MM.1S (cell line): ENCODE results near the gene PCDHGA4.

Experiments
- DNase-seq: peaks from one replicate; pipeline ENCODE4 v3.0.0-alpha.2; 2015
- H2AFZ ChIP-seq: fragments of 300-600 bp; sonication (generic); 2 replicates; pipeline ENCODE4 v1.6.0; 2016; ENCODE audit warnings: antibody characterized with exemption, low read length
- H3F3A ChIP-seq: fragments of 300-600 bp; sonication (generic); 2 replicates; pipeline ENCODE4 v1.6.1; 2016; ENCODE audit warnings: mild to moderate bottlenecking, antibody characterized with exemption, low read length, moderate library complexity, mixed read lengths; ENCODE audit not compliant: insufficient read depth
- H3K27ac ChIP-seq: fragments of 300-600 bp; sonication (generic); 2 replicates; pipeline ENCODE4 v1.5.1; 2016; ENCODE audit warnings: mild to moderate bottlenecking, low read length
- H3K27me3 ChIP-seq: fragments of 300-600 bp; sonication (generic); replicated peaks from 2 replicates; pipeline ENCODE4 v1.6.0; 2016; ENCODE audit warnings: low read length; ENCODE audit not compliant: insufficient read depth
- H3K36me3 ChIP-seq: fragments of 300-600 bp; sonication (generic); replicated peaks from 2 replicates; pipeline ENCODE4 v1.6.1; 2016; ENCODE audit warnings: mild to moderate bottlenecking, low read length, mixed read lengths; ENCODE audit not compliant: insufficient read depth
- H3K4me1 ChIP-seq: fragments of 300-600 bp; sonication (generic); 2 replicates; pipeline ENCODE4 v1.6.1; 2016; ENCODE audit warnings: low read length, mixed read lengths
- H3K4me2 ChIP-seq: fragments of 300-600 bp; sonication (generic); 2 replicates; pipeline ENCODE4 v1.6.0; 2016; ENCODE audit warnings: low read depth, low read length
- H3K4me3 ChIP-seq: fragments of 300-600 bp; sonication (generic); 2 replicates; pipeline ENCODE4 v1.5.1; 2016; ENCODE audit warnings: low read length, mixed read lengths
- H3K79me2 ChIP-seq: fragments of 300-600 bp; sonication (generic); 2 replicates; pipeline ENCODE4 v1.6.1; 2016; ENCODE audit warnings: mixed run types, low read length, mixed read lengths
- H3K9ac ChIP-seq: fragments of 300-600 bp; sonication (generic); 2 replicates; pipeline ENCODE4 v1.6.1; 2016; ENCODE audit warnings: low read length, mixed read lengths
- H3K9me2 ChIP-seq: fragments of 300-600 bp; sonication (generic); replicated peaks from 2 replicates; pipeline ENCODE4 v1.6.1; 2016; ENCODE audit warnings: mild to moderate bottlenecking, low read length, mixed read lengths; ENCODE audit not compliant: insufficient read depth
- H3K9me3 ChIP-seq: fragments of 300-600 bp; sonication (generic); replicated peaks from 2 replicates; pipeline ENCODE4 v1.6.1; 2016; ENCODE audit warnings: mild to moderate bottlenecking, low read length, mixed read lengths; ENCODE audit not compliant: insufficient read depth
- H4K20me1 ChIP-seq: fragments of 300-600 bp; sonication (generic); 2 replicates; pipeline ENCODE4 v1.6.1; 2016; ENCODE audit warnings: mild to moderate bottlenecking, low read length, moderate library complexity, mixed read lengths; ENCODE audit not compliant: insufficient read depth
- CTCF ChIP-seq: fragments of 300-600 bp; sonication (generic); IDR thresholded peaks from 2 replicates; pipeline ENCODE4 v1.5.1; 2016; ENCODE audit warnings: antibody characterized with exemption, low read length, mixed read lengths
- EZH2 ChIP-seq: fragments of 300-600 bp; sonication (generic); optimal IDR thresholded peaks from 2 replicates; pipeline ENCODE3; 2017; ENCODE audit warnings: low read depth, mild to moderate bottlenecking, antibody characterized with exemption, low read length, mixed read lengths
- EZH2phosphoT487 ChIP-seq: fragments of 300-600 bp; sonication (generic); IDR thresholded peaks from 2 replicates; pipeline ENCODE4 v1.6.1; 2018; ENCODE audit warnings: antibody characterized with exemption, low read length

PCDHGA4 gene

GRCh38 chr5:141388661-141389060, 33.8 kb downstream of the PCDHGA4 start:
- H3K9me2 ChIP-seq, result no peaks in the 10 kb centered on the region
- TF ChIP-seq CTCF (no peak), EZH2 (no peak), EZH2phosphoT487 (no peak)
- no peaks in the 10 kb centered on the region for H3K79me2 ChIP-seq
- H3K4me3 ChIP-seq, result no peak overlapping the region; the same call in 1 of the 2 replicates
- no peaks in the 10 kb centered on the region for H3K36me3 ChIP-seq
- H3K27ac ChIP-seq, result no peak overlapping the region
- no peaks in the 10 kb centered on the region for H3K9me3 ChIP-seq
- no peak overlapping the region for H2AFZ ChIP-seq
- H3K4me2 ChIP-seq, result peak overlapping the region; percentile 43; the same call in 1 of the 2 replicates
- peaks cover 10% of the 10 kb centered on the region; the same call in 1 of the 2 replicates for H3K27me3 ChIP-seq
- no peak for DNase-seq
- no peaks in the 10 kb centered on the region for H3F3A ChIP-seq
- no peaks in the 10 kb centered on the region for H3K4me1 ChIP-seq
- no peak overlapping the region for H3K9ac ChIP-seq
- H4K20me1 ChIP-seq, result no peaks in the 10 kb centered on the region

- H3K9me3 ChIP-seq, result no peaks in the 10 kb centered on the region
- no peak overlapping the region for H3K4me2 ChIP-seq
- no peak overlapping the region for H3K4me3 ChIP-seq
These were observed 34.6 kb downstream of the PCDHGA4 start for GRCh38 chr5:141389153-141390042.

GRCh38 chr5:141392429-141393198, 37.8 kb downstream of the PCDHGA4 start, which contains the start of gene PCDHGA8:
TSS of gene PCDHGA8 (plus strand) at chr5:141392633. CDS start at chr5:141392814, 181 bp downstream.
- no peak for TF ChIP-seq EZH2
- no peak for TF ChIP-seq EZH2phosphoT487
- peak; percentile 52 for TF ChIP-seq CTCF
- no peak within 1 kb of the TSS for H2AFZ ChIP-seq
- H3K79me2 ChIP-seq, result no peaks in the 10 kb centered on the region
- H3K4me2 ChIP-seq, result no peak within 1 kb of the TSS
- no peaks in the 10 kb centered on the region for H3K9me3 ChIP-seq
- no peak within 1 kb of the TSS for H3K27ac ChIP-seq
- H3K4me3 ChIP-seq, result no peak within 1 kb of the TSS
- DNase-seq, result peak; percentile 57
- H3K9me2 ChIP-seq, result no peaks in the 10 kb centered on the region
- no peak within 1 kb of the TSS for H3K9ac ChIP-seq
- H3F3A ChIP-seq, result no peaks in the 10 kb centered on the region
- no peaks in the 10 kb centered on the region for H3K36me3 ChIP-seq
- H4K20me1 ChIP-seq, result no peaks in the 10 kb centered on the region
- H3K4me1 ChIP-seq, result no peaks in the 10 kb centered on the region
- H3K27me3 ChIP-seq, result 0 out of 2 replicates have a peak, but pooled peaks cover 5% of the 10 kb centered on the region

More at GRCh38 chr5:141389153-141390042, 34.6 kb downstream of the PCDHGA4 start:
- Histone ChIP-seq H3K4me1 (no peaks in the 10 kb centered on the region), H3K9ac (no peak overlapping the region), H3F3A (no peaks in the 10 kb centered on the region), H3K27me3 (0 out of 2 replicates have a peak, but pooled peaks cover 8% of the 10 kb centered on the region), H3K36me3 (no peaks in the 10 kb centered on the region), H2AFZ (no peak overlapping the region), H4K20me1 (no peaks in the 10 kb centered on the region), H3K79me2 (no peaks in the 10 kb centered on the region), H3K9me2 (no peaks in the 10 kb centered on the region), H3K27ac (no peak overlapping the region)
- no peak for DNase-seq
- TF ChIP-seq EZH2 (no peak), EZH2phosphoT487 (no peak), CTCF (no peak)
